IPS DF 6.9 (cell line): ENCODE results near the gene NIPSNAP3A.
A peak's percentile ranks its signal among the peaks of the same experiment; 100 is the strongest.

ENCODE experiments used
- DNase-seq: peaks from one replicate; pipeline ENCODE4 v3.0.0-alpha.2; 2013; ENCODE audit warnings: low read depth, low spot score
- H3K27ac ChIP-seq: one replicate; pipeline ENCODE4 v1.5.1; 2013; ENCODE audit warnings: low read length, control low read depth
- H3K27me3 ChIP-seq: 2 replicates; pipeline ENCODE4 v1.6.1; 2013; ENCODE audit warnings: mild to moderate bottlenecking, low read length; ENCODE audit not compliant: control insufficient read depth, insufficient read depth
- H3K36me3 ChIP-seq: 2 replicates; pipeline ENCODE4 v1.6.1; 2013; ENCODE audit warnings: low read length; ENCODE audit not compliant: control insufficient read depth, insufficient read depth
- H3K4me1 ChIP-seq: 2 replicates; pipeline ENCODE4 v1.6.1; 2013; ENCODE audit warnings: low read length; ENCODE audit not compliant: control insufficient read depth, insufficient read depth
- H3K4me3 ChIP-seq: 2 replicates; pipeline ENCODE4 v1.5.1; 2013; ENCODE audit warnings: mild to moderate bottlenecking, low read length
- H3K9me3 ChIP-seq: 2 replicates; pipeline ENCODE4 v1.6.1; 2013; ENCODE audit warnings: low read length, inconsistent platforms; ENCODE audit not compliant: control insufficient read depth, insufficient read depth
- WGBS: extraction: QIAGEN DNeasy Blood & Tissue Kit; methylation state at CpG from one replicate; pipeline ENCODE4 v1.1.7; 2013; ENCODE audit warnings: mixed read lengths, missing lambda C conversion rate; ENCODE audit not compliant: insufficient read length, insufficient coverage; 5-methylcytosine and 5-hydroxymethylcytosine counted together

NIPSNAP3A gene

DNA sequence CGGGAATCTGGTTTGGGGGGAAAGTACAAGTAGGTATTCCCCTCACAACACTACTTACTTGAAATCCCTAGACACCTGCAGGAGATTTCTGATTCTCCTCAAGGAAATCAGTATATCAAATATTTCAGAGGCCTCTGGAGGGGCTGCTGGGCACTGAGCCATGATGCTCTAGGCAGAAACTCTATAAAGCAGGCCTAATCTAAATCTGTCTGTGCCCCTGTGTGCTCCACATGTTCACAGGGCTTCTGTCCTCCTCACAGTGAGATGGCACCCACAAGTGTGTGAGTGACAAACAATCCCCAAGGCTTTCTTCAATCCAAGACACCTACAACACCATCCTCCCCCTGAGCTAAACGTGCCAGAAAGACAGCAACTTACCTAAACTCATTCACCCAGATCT, 55.4 kb downstream of the NIPSNAP3A start:
- H3K36me3 ChIP-seq, result no peaks in the 10 kb centered on the region
- no peak overlapping the region for H3K4me3 ChIP-seq
- H3K9me3 ChIP-seq, result no peaks in the 10 kb centered on the region
- WGBS, result no CpG with 5 or more reads among the region's 2 CpGs
- no peak for DNase-seq
- H3K4me1 ChIP-seq, result no peaks in the 10 kb centered on the region
- H3K27me3 ChIP-seq, result no peaks in the 10 kb centered on the region; the same call in 1 of the 2 replicates
- H3K27ac ChIP-seq, result no peak overlapping the region

DNA sequence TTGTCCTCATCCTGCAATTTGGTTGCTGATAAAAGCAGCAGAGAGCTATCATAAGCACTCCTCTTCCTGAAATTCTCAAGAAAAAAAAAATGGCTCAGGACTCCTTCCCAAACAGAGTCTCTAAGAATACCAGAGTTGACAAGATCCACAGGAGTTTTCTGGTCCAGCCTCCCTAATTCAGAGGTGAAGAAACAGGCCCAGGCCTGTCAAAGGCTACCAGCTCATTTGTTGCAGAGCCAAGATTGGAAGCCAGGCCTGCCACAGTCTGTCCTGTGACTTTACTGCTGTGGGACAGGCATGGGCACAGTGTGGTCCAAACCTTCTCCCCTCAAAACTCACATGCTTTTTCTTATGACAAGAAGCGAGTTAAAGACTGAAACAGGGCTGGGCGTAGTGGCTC, 58.0 kb downstream of the NIPSNAP3A start:
- H3K4me3 ChIP-seq, result no peak overlapping the region
- no CpG with 5 or more reads among the region's 2 CpGs for WGBS
- no peak overlapping the region for H3K27ac ChIP-seq
- H3K4me1 ChIP-seq, result no peaks in the 10 kb centered on the region
- H3K36me3 ChIP-seq, result no peaks in the 10 kb centered on the region
- no peaks in the 10 kb centered on the region; the same call in 1 of the 2 replicates for H3K27me3 ChIP-seq
- no peaks in the 10 kb centered on the region for H3K9me3 ChIP-seq
- no peak for DNase-seq

DNA sequence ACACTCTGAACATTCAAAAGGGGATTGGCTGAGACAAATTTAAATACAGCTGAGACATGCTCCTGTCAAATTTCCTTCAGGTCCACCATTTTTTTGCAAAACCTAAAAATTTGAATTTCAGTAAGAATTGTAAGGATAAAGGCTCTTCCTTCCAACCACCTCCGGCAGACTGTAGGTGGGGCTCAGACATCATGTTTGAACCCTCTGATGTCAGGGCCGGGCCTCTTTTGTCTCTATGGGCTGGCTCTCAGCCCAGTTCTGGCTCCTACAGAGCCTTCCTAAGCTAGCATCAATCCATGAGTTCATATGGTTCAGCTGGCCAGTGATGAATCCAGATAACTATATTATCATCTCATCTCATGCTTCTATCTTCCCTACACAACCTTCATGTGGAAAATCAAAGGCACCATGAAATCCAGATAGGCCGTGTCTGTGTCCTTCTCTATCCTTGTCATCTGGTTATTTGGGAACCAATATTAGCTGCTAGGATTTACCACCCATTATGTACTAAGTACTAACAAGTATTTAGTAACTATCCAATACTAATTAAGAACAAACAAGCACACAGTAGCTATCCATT, 60.6 kb downstream of the NIPSNAP3A start:
- Histone ChIP-seq H3K27me3 (no peaks in the 10 kb centered on the region), H3K9me3 (no peaks in the 10 kb centered on the region), H3K36me3 (no peaks in the 10 kb centered on the region), H3K4me1 (no peaks in the 10 kb centered on the region), H3K4me3 (no peak overlapping the region), H3K27ac (no peak overlapping the region)
- peak; percentile 18 for DNase-seq
- no CpG with 5 or more reads among the region's 3 CpGs for WGBS
